Activated naive CD4-positive, alpha-beta T cell treated with anti-CD3 and anti-CD28 coated beads, Interleukin-2, amount 50 U/mL, for 72 hours (primary cell): ENCODE data around the gene AKAP6. TPM values are rescaled to one million over a fixed set of nuclear protein-coding genes. Genes with fewer than 3 reads are reported as not detected.
A peak's percentile ranks its signal among the peaks of the same experiment; 100 is the strongest.

Source experiments
- ATAC-seq, 2 donors: fragments of 150-1000 bp; cut with Tn5 transposase; 2 replicates each; pipeline ENCODE4 v1.10.0; 2021; ENCODE audit warnings: mild to moderate bottlenecking in 2 of 2, moderate library complexity in 2 of 2
- DNase-seq, 2 donors: peaks; one replicate each; pipeline ENCODE4 v3.0.0; 2021 to 2022; ENCODE audit warnings: low spot score in 2 of 2
- H3K27ac Mint-ChIP-seq, 2 donors: one replicate each; pipeline ENCODE4 v1.8.0; 2022; ENCODE audit warnings: mild to moderate bottlenecking in 2 of 2, mixed read lengths in 2 of 2
- H3K36me3 Mint-ChIP-seq, 2 donors: one replicate each; pipeline ENCODE4 v1.8.0; 2022; ENCODE audit warnings: mixed read lengths in 2 of 2
- H3K9me3 Mint-ChIP-seq, 2 donors: one replicate each; pipeline ENCODE4 v1.8.0; 2022; ENCODE audit warnings: mixed read lengths in 2 of 2
- total RNA-seq, 2 donors: library from RNA; stranded (reverse); gene quantifications; one replicate each; pipeline ENCODE4 v1.2.3, GENCODE V29; 2022

AKAP6 gene
- total RNA-seq, 2 donors from 2014 or later: 2.5 to 3.3 TPM

DNA sequence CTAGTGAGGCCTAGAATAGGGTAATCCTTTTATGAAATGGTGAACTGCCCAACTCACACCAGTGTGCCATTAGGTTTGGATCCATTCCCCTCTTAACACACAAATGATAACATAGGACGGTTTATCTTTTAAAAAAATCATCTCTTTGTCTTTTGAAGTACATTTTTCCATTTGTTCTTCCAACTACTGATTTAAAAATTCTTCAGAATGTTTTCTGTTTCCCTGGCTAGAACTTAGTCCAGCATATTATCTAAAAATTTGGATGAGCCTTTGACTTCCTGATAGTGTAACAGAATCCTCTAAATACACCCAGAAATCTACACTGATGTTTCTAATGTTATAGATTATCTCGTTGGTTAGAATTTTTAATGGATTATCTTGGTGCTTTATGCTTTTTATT, 359.8 kb downstream of the AKAP6 start:
- no peak for DNase-seq
- Mint-ChIP-seq H3K27ac (no peak overlapping the region), H3K9me3 (no peaks in the 10 kb centered on the region), H3K36me3 (no peaks in the 10 kb centered on the region)
- no peak for ATAC-seq

DNA sequence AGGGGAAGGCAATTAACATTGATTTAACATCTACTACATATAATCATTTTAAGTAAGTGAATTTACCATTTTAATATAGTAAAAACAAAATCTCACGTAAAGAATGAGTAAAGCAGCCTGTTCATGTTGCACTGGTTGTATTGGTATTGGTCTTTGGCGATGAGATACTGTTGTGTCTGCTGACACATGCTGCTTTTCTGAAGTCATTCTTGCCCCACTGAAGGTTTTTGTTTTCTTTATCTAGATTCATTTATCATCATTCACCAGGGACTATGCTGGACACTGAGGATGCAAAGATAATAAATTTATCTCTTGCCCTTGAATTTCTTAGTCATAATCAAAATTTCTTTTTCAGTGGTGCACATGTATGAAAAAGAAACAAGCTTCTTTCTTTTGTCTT, 363.3 kb downstream of the AKAP6 start:
- Mint-ChIP-seq H3K27ac (no peak overlapping the region), H3K36me3 (no peaks in the 10 kb centered on the region), H3K9me3 (no peaks in the 10 kb centered on the region)
- DNase-seq (no peak), ATAC-seq (no peak)

DNA sequence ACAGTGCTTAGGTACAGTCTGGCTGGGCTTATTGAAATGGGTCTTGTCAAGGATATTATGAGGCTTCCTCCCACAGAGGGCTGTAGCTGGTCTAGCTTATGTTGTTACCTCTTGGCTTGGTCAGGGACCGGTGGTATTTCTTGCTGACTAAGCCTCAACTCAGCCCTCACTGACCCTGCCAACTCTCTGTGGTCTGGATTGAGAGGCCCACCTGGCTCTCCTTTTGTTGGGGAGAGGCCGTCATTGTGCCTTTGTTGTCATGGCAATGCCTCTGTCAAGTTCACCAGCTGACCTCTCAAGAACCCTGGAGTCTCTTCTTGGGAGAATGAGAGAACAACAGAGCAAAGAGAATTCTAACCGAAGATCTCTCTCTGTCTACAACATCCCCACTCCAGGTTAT, 364.0 kb downstream of the AKAP6 start:
- DNase-seq (no peak), ATAC-seq (no peak)
- Mint-ChIP-seq H3K27ac (no peak overlapping the region), H3K9me3 (no peaks in the 10 kb centered on the region), H3K36me3 (no peaks in the 10 kb centered on the region)

DNA sequence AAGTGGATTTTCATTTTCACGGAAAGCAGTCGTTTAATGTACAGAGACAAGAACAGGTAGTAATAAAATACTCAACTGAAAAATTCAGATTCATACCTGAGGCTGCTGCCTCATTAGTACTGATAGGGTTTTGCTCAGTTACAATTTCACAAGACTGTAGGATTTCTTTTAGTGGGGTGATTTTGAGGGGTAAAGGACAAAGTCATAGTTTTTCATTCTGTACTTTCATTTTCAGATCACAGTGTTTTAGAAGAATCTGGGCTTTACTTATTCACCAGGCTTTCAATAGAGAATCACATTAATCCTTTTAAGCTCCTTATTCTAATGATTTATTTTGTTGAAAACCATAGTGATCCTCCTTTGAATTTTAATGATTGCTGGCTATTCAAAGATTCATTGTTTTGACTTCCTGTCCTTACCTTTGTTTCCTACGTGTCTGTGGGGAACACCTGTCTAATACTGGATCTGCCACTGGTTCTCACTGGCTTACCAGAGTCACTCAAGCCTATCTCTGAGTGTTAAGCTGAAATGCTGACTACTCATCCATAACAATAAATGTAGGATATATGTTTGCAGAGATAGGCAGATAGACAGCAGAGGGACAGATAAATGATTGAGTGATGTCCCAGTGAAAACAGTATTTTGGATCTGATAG, 365.8 kb downstream of the AKAP6 start:
- Mint-ChIP-seq H3K27ac (no peak overlapping the region), H3K9me3 (no peaks in the 10 kb centered on the region), H3K36me3 (no peaks in the 10 kb centered on the region)
- DNase-seq (no peak), ATAC-seq (no peak)

DNA sequence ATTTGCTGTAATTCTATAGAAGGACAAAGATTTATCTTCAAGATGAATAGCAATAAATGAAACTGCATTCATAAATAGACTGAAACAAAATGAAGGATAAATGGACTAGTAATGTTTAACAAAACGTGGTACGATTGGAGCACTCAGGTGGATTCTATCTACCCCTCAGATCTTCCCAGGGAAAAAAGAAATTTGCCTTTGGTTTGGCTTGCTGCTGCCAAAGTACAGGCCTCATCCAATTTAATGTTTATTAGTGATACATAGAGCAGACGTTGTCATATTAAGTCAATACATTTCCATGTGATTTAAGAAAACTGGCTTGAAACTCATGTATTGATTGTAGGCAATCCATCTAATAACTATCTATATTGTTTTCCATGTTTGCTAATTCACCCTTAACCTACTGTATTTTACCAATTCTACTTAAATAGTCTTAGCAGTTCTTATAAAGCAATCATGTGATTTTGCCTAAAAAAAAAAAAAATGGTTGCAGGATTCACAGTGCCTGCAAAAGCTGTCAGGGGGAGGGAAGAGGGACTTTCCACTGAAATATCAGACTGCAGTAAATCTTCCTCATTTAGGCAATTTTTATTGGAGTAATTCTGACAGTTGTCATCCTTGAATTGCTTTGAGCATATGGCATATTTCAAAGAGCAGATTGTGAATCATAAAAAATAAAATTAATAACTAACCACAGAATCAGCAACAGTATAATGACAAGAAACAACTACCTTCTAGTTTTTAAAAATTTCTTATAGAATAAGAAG, 367.4 kb downstream of the AKAP6 start:
- no peak for ATAC-seq
- no peak overlapping the region for H3K27ac Mint-ChIP-seq
- H3K9me3 Mint-ChIP-seq: no peaks in the 10 kb centered on the region
- no peaks in the 10 kb centered on the region for H3K36me3 Mint-ChIP-seq
- no peak for DNase-seq

DNA sequence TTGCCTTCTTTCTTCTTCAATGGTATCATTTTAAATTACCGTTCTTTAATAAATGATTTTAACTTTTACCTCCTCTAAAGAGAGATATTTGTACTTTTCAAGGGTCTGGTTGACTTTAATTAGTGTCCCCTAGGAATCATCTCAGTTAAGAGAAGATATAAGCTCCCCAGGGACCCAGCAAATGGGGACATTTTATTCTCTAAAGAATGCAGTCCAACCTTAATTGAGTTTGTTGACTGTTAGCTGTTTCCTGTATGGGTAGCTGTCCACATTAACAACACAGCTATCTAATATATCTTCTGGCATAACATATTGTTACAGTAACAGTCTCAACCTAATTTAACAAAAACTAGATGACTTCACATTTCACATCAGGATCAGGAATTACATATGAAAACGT, 368.0 kb downstream of the AKAP6 start:
- ATAC-seq (no peak), DNase-seq (no peak)
- no peaks in the 10 kb centered on the region for H3K36me3 Mint-ChIP-seq
- H3K27ac Mint-ChIP-seq: no peak overlapping the region
- H3K9me3 Mint-ChIP-seq: no peaks in the 10 kb centered on the region

DNA sequence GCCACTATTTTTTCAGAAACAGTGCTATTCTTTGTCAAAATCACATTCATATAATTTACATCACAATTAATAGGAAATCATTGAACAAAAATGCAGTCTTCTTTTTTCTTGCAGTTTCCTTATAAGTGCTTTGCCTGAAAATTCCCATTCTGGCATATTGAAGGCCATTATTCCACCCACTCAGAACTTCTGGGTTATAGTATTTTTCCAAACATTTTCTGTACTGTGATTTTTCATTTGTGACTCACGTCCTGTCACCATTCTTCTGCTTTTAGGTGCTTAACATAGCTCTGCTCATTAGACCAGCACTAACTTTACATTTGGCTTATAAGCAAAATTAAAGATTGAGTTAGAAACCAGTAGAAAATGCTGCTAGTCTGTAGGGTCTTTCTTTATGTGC, 368.6 kb downstream of the AKAP6 start:
- Mint-ChIP-seq H3K36me3 (peaks cover 0 to under 1% of the 10 kb centered on the region in 2 donors), H3K9me3 (peaks cover 0 to under 1% of the 10 kb centered on the region in 2 donors), H3K27ac (no peak overlapping the region)
- no peak for DNase-seq
- no peak for ATAC-seq

DNA sequence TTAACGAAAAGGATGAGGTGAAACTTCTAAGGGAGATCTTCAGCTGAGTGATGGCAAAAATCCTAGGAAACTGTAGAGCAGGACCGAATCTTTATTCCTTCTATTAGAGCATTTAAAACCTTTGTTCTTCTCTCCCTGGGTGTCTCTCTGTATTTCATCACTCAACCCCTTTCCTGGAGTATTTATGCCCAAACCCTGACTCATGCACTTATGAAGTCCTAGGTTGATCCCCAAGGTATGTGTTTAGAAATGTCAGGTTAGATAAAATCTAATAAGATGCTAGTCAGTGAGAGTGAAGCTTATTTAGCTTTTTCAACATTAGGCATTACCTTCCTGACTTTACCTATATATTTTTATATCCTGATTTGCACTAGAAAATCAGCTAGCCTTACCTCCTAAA, 369.7 kb downstream of the AKAP6 start:
- Mint-ChIP-seq H3K9me3 (peaks cover 0 to 3% of the 10 kb centered on the region in 2 donors), H3K27ac (no peak overlapping the region), H3K36me3 (peaks cover 0 to 8% of the 10 kb centered on the region in 2 donors)
- no peak for ATAC-seq
- DNase-seq: no peak

DNA sequence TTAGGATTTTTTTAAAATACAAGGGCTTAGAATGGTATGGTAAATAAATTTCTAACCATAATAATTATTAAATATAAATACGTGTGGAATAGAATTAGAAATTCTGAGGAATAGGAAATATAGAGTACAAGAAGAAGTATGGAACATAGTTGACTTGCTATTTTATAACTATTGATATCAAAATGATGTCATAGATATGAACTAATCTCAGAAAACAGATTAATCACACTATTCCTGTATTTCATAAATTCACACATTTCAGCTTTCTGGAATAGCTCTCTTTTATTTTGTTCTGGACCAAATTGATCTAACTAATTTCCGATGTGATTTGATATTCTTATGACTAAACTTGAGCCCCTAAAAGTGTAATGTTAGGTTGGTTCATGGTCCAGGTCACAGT, 372.4 kb downstream of the AKAP6 start:
- ATAC-seq: no peak
- DNase-seq: no peak
- Mint-ChIP-seq H3K36me3 (peaks cover 0 to 8% of the 10 kb centered on the region in 2 donors), H3K9me3 (peaks cover 0 to 3% of the 10 kb centered on the region in 2 donors), H3K27ac (peak overlapping the region in 1 of 2 donors; percentile 36)

DNA sequence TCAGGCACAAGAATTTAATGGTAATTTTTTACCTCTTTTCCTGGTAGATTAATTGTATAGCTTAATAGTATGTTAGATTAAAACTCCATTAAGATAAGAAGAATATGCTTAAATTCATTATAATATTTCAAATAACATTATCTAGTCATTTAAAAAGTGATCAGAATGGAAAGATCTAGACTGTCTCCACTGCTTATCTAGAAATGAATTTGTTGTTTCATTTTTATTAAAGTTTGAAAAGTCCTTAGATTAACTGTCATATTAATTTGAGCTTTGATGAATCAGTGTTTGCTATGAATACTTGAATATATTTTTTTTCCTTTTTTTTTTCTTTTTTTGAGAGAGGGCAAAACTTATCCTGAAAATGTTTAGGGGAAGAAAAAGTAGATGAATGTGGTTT, 373.0 kb downstream of the AKAP6 start:
- H3K27ac Mint-ChIP-seq: peak overlapping the region in 1 of 2 donors; percentile 87

DNA sequence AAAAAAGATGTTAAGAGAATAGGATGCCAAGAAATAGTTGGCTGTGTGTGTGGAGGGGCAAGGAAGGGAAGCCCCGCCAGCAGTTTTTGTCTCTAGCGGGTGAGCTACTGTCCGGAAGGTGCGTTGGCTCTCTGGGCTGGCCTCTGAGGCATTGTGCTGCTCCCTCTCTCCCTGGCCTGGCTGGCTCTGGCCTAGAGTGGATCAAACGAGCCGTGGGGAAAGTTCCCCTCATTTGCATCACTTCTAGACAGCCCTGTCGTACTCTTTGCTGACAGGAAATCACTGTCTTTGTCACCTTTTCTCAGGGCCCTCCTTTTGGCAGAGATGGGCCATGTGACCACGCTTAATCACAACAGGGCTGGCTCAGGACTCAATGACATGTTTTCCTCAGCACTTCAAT, 373.5 kb downstream of the AKAP6 start:
- Mint-ChIP-seq H3K27ac (peak overlapping the region in 1 of 2 donors; percentile 87), H3K36me3 (peaks cover 0 to 8% of the 10 kb centered on the region in 2 donors), H3K9me3 (peaks cover 0 to 3% of the 10 kb centered on the region in 2 donors)
- DNase-seq (peak in 1 of 2 donors; percentile 38), ATAC-seq (peak; percentile 87 to 97)

More for the DNA sequence above, 373.0 kb downstream of the AKAP6 start:
- Mint-ChIP-seq H3K36me3 (peaks cover 0 to 8% of the 10 kb centered on the region in 2 donors), H3K9me3 (peaks cover 0 to 3% of the 10 kb centered on the region in 2 donors)
- DNase-seq: no peak
- ATAC-seq: peak in 1 of 2 donors; percentile 59

DNA sequence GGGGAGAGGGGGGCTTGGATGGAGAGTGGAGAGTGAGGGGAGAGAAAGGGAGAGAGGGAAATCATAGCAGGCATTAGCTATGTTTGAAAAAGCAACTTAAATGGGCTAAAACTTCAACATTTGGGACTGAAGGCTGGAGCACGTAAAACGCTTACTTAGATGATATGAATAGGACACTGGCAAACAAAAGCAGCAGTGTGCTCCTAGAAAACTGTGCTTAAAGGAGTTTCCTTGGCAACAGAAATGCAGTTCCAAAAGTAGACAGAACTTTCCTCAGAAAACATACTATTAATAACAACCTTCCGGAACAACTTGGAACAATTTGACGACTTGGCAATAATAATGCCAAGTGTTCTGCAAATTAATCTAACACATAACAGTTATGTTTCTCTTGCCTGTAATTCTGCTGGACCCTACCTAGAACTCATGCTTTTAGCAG, 374.1 kb downstream of the AKAP6 start:
- Mint-ChIP-seq H3K36me3 (peaks cover 0 to 8% of the 10 kb centered on the region in 2 donors), H3K27ac (peak overlapping the region in 1 of 2 donors; percentile 87), H3K9me3 (peaks cover 0 to 3% of the 10 kb centered on the region in 2 donors)
- no peak for ATAC-seq
- DNase-seq: no peak

DNA sequence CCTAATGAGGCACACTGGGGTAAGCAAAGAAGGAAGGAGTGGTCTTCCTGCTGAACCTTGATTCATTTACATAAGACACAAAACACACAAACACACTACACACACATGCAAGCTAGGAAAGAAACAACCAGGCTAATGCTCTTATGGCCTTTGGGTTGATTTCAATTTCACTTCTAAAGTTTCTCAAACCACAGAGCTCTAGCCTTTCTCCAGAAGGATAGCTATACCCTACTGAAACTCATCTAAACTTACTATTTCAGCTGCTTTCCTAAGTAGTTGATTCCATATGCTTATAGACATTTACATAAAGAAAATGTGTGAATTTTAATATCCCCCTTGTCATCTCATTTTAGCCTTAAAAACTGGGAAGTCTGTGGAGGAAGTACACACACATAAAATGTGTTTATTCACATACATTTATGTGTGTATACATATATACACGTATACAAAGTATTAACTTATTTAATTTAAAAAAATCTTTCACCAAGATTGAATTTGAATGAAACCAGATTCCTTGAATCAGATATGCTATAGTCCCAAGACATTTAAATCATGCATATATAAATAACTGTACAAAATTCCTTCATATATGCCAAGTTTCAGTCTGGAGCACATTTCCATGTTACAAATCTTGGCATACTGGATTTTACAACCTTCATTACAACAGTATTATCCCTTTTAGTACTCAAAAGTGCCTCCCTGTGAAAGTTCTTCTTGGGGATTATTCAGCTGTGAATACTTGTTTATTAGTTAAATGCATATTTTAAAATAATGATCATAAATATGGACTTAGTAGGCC, 377.8 kb downstream of the AKAP6 start:
- DNase-seq (no peak), ATAC-seq (no peak)

DNA sequence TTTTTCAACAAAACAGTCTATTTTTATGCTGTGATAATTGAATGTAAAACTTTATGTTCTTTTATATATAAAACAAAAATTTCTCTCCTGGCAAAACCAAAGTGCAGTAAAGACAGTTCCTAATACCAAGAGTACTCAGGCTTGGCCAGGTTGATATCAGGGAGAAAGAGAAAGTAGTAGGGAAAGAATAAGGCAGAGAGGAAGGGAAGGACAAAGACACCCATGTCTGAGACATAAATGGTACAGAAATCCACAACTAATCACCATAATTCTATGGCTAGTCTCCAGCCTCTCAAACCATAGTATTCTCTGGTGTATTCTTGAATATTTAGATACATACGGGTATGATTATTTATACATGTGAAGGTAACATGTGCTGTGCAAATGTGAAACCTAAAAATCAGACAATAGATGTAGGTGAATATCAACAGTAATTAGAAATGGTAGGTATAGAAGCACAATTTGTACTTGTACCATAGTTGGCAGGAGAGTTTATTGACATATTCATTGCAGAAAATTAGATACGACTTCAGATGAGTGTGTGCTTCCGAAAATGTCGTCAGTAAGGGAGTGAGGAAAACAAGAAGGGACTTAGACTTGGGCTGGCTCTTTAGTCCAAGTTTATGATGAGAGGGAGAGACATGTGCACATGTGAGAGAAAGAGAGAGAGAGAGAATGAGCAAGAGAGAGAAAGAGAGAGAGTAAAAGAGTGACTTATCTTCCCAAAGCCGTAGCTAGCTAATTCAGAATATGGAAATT, 378.8 kb downstream of the AKAP6 start:
- no peak for ATAC-seq
- Mint-ChIP-seq H3K9me3 (peaks cover 0 to 1% of the 10 kb centered on the region in 2 donors), H3K36me3 (peaks cover 0 to 6% of the 10 kb centered on the region in 2 donors), H3K27ac (no peak overlapping the region)
- DNase-seq: no peak

More for the DNA sequence above, 377.8 kb downstream of the AKAP6 start:
- peaks cover 0 to 8% of the 10 kb centered on the region in 2 donors for H3K36me3 Mint-ChIP-seq
- H3K27ac Mint-ChIP-seq: no peak overlapping the region
- H3K9me3 Mint-ChIP-seq: peaks cover 0 to 3% of the 10 kb centered on the region in 2 donors

DNA sequence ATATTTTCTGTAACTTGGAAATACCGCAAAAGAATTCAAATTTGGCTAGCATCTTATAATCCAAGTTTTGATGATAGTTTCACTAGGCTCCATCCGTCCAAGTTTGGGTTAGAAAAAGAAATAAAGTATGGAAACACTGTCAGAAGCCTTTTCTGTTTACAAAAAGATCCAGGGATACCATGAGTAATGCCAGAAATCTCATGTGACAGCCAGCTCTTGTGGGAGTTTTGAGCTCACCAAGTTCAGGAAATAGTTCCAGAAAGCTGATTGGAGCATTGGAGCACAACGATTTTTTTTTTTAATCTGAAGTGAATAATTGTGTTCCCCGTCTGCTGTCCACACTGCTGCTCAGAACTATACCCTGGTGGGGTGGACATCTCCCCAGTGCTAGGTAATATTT, 379.9 kb downstream of the AKAP6 start:
- Mint-ChIP-seq H3K36me3 (no peaks in the 10 kb centered on the region), H3K9me3 (no peaks in the 10 kb centered on the region), H3K27ac (no peak overlapping the region)
- DNase-seq: no peak
- ATAC-seq: no peak

DNA sequence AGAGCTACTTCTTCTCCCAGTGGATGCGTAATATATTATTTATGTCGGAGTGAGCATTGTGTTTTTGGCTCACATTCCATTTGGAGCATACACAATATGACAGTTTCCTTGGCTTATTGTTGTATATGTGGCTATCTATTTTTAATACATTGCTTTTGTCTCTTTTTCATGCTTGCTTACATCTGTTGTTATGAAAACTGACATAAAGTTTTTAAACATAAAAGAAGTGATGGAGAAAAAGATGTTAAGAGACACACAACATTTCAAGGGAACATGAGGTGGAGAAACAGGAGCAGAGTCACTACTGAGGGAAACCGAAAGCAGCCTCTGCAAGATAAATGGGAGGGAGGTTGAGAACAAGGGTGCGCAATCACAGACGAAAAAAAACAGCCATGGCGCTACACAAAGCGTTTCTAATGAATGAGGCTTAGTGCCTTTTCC, 381.2 kb downstream of the AKAP6 start:
- no peaks in the 10 kb centered on the region for H3K36me3 Mint-ChIP-seq

More for the DNA sequence above, 381.2 kb downstream of the AKAP6 start:
- DNase-seq (no peak), ATAC-seq (no peak)
- no peaks in the 10 kb centered on the region for H3K9me3 Mint-ChIP-seq
- no peak overlapping the region for H3K27ac Mint-ChIP-seq
